Measurements from ENCODE around the gene ADAM29.
"Not testable (repeated sequence)": the region's sequence is repeated elsewhere in the genome, so short reads cannot be mapped to it uniquely, and the experiment has no call there.

Gene ADAM29

DNA sequence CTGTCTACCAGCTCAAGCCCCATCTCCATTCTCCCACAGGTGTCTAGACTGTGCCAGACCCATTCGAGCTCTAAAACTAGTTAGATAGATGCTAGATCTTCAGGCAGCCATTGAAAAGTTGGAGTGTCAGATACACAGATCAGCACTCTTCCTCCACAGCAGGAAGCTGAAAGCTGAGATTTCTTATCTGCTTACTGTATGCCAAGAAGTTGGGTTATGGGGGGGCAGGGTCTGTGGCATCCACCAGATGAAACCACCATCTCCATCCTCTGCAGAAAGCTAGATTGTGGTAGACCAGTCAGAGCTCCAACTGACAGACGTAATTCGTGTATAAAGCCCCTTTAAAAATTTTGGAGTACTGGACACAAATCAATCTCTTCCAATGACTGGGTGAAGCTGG lies 54.8 kb downstream of the ADAM29 start:
- DNase-seq, result no peak

DNA sequence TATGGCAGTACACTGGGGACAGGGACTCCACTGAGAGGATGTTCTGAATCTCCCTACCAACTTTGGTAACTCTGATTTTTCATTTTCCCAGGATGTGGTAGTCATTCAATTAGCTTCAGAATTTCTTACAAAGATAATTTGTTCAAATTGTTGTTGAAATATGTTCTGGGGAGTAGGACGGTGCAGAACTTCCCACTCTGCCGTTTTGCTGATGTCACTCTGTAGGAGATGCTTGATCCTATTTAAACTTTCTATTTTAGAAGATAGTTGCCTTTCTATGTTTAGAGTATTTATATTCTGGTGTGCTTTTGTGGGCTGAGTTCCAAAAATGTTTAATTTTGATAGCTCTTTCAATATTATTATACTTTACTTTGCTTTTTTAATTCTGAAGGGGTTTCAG lies 55.2 kb downstream of the ADAM29 start:
- DNase-seq, result no peak

DNA sequence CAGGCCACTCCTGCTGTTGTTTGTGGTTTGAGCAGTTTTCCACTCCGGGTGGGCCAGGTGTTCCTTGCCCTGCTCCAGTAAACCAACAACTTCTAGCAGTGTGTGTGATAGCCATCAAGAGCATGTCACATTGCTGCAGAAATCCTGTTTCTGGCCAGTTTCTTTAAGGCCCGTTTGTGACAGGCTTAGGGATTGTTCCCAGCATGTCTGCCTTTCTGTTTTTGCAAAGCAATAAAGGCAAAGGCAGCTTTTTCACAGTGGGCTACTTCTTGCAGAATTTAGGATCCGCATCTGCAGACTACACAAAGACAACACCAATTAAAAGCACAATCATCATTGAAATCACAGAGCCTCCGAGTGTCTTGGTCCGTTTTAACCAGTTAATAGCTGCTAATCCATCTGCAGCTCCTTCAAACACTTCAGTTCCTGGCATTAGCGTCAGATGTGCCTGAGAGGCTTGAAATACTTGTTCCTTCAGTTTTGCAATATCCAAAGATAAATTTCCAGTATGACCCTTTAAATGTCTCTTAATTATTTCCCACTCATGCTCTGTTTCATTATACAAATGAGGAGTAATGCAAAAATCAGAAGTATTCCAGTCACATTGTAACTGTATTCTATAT lies 65.1 kb downstream of the ADAM29 start:
- no peak for DNase-seq

- not testable (repeated sequence) for DNase-seq
Observed at GRCh38 chr4:174983870-174984269, 65.7 kb downstream of the ADAM29 start.

- DNase-seq, result no peak
Observed at GRCh38 chr4:174989791-174990190, 71.6 kb downstream of the ADAM29 start.

GRCh38 chr4:174993916-174994315 lies 75.8 kb downstream of the ADAM29 start:
- DNase-seq, result no peak

- DNase-seq, result no peak
Observed at GRCh38 chr4:174996079-174996478, 77.9 kb downstream of the ADAM29 start.

DNA sequence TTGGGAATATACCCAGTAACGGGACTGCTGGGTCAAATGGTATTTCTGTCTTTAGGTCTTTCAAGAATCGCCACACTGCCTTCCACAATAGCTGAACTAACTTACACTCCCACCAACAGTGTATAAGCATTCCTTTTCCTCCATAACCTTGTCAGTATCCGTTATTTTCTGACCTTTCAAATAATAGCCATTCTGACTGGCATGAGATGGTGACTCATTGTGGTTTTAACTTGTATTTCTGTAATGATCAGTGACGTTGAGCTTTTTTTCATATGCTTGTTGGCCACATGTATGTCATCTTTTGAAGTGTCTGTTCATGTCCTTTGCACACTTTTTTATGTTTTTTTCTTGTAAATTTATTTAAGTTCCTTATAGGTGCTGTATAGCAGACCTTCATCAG lies 81.2 kb downstream of the ADAM29 start:
- DNase-seq, result no peak

DNA sequence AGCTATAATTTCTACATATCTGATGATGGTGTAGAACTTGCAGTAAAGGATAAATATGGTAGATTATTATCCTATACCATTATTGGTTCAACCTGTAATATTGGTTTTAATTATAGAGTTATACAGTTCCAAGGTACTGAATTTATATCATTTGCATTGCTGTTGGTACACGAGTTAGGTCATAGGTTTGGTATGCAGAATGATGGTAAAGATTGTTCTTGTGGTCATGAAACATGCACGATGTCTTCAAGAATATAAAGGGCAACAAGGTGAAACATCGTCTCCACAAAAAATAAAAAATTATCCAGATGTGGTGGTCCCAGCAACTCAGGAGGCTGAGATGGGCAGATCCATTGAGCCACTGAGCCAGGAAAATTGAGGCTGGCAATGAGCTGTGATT lies 99.6 kb downstream of the ADAM29 start:
- DNase-seq, result no peak

GRCh38 chr4:175019447-175019846 lies 101.3 kb downstream of the ADAM29 start:
- not testable (repeated sequence) for DNase-seq
